Hippocampal formation (tissue), 2 donors: ENCODE results near the gene PEG3.
A peak's percentile ranks its signal among the peaks of the same experiment; 100 is the strongest.

Source experiments
- DNase-seq, 2 donors: peaks; one replicate each; lab custom pipeline; 2025; lab: John Stamatoyannopoulos, UW

PEG3 gene

GRCh38 chr19:56838909-56839651, 1.4 kb downstream of the PEG3 start:
- DNase-seq, result peak; percentile 99

- peak; percentile 79 to 85 for DNase-seq
Observed at GRCh38 chr19:56838024-56838908, 2.3 kb downstream of the PEG3 start.

- peak; percentile 79 to 86 for DNase-seq
Observed at GRCh38 chr19:56837492-56838023, 3.0 kb downstream of the PEG3 start.

GRCh38 chr19:56837004-56837403, 3.5 kb downstream of the PEG3 start:
- no peak for DNase-seq

GRCh38 chr19:56836059-56836458, 4.5 kb downstream of the PEG3 start:
- no peak for DNase-seq

GRCh38 chr19:56835401-56835800, 5.1 kb downstream of the PEG3 start:
- no peak for DNase-seq

- no peak for DNase-seq
Observed at GRCh38 chr19:56834564-56835375, 5.8 kb downstream of the PEG3 start.

- no peak for DNase-seq
Observed at GRCh38 chr19:56832352-56832928, 8.1 kb downstream of the PEG3 start.

GRCh38 chr19:56831255-56831654, 9.3 kb downstream of the PEG3 start:
- DNase-seq, result no peak

GRCh38 chr19:56829596-56829995, 10.9 kb downstream of the PEG3 start:
- DNase-seq, result no peak

- DNase-seq, result no peak
Observed at GRCh38 chr19:56827708-56828107, 12.8 kb downstream of the PEG3 start.

- DNase-seq, result no peak
Observed at GRCh38 chr19:56823956-56824355, 16.6 kb downstream of the PEG3 start.

- no peak for DNase-seq
Observed at GRCh38 chr19:56823417-56823816, 17.1 kb downstream of the PEG3 start.

- DNase-seq, result no peak
Observed at GRCh38 chr19:56822755-56823154, 17.8 kb downstream of the PEG3 start.

- DNase-seq, result no peak
Observed at GRCh38 chr19:56821675-56822074, 18.9 kb downstream of the PEG3 start.

GRCh38 chr19:56821209-56821608, 19.3 kb downstream of the PEG3 start:
- no peak for DNase-seq

GRCh38 chr19:56819166-56819565, 21.4 kb downstream of the PEG3 start:
- no peak for DNase-seq

- DNase-seq, result no peak
Observed at GRCh38 chr19:56814656-56815055, 25.9 kb downstream of the PEG3 start.

GRCh38 chr19:56813531-56813930, 27.0 kb downstream of the PEG3 start:
- no peak for DNase-seq

GRCh38 chr19:56811480-56811879, 29.0 kb downstream of the PEG3 start:
- no peak for DNase-seq

GRCh38 chr19:56810260-56810659, 30.3 kb downstream of the PEG3 start:
- no peak for DNase-seq
